Activated CD4-positive, alpha-beta T cell treated with anti-CD3 and anti-CD28 coated beads, Interleukin-2, Interleukin-6, amounts not matched to agents 100 ng/mL and 50 ng/mL, durations not matched to agents 16 hours and 8 hours (primary cell): ENCODE measurements around the gene ATP6V1F.

Source experiments
- DNase-seq: peaks from one replicate; pipeline ENCODE4 v3.0.0-alpha.2; 2020

The ATP6V1F gene

DNA sequence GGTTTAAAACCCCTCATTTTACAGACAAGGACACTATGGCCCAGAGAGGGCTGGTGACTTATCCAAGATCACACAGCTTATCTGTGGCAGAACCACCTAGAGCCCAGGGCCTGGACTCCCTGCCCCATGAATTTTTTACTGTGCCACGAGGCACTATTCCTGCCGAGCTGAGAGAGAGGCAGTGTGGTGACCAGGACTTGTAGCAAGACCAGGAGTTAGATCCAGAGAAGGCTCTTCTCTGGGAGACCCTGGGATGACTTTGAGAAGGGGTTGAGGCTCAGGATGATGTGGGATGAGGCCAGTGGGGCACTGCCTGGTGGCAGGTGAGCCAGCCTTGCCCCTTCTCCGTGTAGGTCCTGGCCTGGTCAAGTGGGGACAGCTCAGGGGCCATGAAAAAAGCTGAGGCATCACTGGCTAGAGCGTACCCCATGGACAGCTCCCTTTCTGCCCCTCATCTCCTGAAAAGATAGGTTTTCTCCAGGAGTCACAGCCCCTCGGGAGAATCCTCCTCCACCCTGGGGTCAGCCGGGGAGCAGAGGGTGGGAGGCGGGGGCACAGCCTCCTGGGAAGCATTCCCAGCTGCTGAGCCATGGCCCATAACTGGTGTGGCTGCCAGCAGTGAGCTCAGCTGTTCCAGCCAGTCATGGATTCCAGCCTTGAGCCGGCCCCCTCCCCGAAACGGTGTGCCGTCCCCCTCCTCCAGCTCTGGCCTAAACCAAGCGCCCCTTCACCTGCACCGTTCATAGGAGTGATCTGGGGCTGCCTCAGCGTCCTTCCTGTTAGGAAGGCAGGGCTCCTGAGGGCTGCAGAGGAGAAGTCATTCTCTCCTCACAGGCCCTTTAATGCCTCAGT is 26.6 kb upstream of the ATP6V1F start:
- no peak for DNase-seq

DNA sequence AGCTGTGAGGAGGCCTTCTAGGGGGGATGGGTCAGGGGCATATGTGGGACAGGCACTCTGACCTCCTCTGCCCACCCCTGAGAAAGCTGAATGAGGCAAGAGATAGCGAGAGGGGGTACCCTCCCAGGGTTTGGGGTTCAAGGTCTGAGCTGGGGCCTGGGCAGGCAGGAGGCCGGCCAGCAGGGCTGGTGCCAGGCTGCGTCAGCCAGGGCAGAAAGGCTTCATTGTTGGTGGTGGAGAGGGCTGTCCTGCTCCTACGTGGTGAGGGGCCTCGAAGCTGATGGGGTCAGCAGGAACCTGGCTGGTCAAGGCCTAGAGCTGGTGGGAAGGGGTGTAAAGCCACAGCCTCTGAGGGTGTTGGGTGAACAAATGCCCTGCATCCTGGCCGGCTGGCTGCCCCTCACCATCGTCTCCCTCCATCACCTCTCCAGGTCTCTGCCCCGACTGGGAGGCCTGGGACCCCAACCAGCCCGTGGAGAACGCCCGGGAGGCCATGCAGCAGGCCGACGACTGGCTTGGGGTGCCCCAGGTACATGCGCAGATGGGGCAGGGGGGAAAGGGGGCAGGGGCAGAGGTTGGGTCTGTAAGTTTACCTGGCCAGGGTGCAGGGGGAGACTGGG is 25.8 kb upstream of the ATP6V1F start:
- DNase-seq = no peak

DNA sequence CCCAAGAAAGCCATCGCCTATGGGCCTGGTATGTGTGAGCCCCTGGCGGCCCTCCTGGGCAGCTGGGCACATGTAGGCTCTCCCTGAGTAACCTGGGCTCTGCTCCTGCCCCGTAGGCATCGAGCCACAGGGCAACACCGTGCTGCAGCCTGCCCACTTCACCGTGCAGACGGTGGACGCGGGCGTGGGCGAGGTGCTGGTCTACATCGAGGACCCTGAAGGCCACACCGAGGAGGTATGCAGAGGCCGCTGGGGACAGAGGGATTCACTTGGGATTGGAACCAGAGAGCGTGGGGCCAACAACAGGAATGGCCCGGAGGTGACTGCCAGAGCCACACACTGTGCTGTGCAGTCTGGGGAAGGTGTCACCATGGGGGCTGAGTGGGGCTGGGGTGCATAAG is 25.1 kb upstream of the ATP6V1F start:
- DNase-seq = no peak

DNA sequence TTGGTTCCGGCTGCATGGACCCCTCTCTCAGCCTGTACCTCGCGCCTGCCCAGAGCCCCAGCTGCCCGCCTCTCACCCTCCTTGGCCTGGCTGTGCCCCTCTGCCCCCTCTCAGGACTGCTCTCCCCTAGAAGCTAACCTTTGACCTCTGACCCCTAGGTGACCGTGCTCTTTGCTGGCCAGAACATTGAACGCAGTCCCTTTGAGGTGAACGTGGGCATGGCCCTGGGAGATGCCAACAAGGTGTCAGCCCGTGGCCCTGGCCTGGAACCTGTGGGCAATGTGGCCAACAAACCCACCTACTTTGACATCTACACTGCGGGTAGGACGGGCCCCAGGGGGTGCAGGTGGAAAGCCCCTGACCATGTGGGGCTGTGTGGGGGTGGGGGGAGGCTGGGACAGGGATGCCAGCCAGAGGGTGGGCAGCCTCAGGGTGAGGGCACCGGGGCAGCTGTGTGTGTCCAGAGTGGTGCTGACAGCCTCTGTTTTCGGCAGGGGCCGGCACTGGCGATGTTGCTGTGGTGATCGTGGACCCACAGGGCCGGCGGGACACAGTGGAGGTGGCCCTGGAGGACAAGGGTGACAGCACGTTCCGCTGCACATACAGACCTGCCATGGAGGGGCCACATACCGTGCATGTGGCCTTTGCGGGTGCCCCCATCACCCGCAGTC is 24.4 kb upstream of the ATP6V1F start:
- DNase-seq = no peak

DNA sequence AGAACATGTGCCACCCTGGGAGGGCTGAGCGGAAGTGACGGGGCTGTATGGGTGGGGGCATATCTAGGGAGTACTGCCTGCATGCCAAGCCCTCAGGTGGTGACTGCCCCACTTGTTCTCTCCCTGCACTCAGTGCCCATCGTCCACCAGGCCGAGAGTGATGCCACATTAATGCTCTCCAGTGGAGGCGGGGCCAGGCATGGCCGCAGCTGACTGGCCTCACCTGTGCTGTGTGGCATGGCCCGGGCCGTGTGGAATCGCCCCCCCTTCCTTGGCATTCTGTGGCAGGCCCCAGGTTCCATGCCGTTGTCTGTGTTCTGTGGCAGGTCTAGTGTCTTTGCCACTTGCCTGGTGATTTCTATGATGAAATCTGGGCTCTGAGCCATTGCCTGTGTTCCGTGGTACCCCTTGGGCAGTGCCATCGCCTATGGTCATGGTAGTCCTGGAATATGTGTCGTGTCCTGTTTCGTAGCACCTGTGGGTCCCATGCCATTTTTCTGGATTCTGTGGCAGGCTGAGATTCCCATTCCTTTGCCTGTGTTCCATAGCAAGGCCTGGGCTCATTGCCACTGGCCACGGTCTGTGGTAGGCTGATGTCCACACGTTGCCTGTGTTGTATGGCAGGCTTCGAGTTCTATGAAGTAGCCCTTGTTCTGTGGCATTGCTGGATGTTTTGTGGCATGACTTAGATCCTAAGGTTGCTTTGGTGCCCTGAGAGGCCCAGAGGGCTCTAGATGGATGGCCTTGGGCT is 23.5 kb upstream of the ATP6V1F start:
- no peak for DNase-seq

DNA sequence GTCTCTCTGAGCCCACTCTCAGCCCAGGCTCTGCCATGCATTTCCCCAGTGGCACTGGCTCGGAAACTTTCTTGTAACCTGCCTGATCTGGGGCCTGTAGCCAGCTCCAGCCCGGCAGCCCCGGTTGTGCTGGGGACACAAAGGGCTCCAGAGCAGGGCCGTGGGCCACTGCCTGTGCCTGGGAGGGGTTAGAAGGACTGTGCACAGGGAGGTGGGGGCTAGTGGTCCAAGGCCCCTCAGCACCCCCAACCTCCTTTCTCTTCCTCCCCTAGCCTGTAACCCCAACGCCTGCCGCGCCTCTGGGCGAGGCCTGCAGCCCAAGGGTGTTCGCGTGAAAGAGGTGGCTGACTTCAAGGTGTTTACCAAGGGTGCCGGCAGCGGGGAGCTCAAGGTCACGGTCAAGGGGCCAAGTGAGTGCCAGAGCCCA is 22.9 kb upstream of the ATP6V1F start:
- DNase-seq = no peak

DNA sequence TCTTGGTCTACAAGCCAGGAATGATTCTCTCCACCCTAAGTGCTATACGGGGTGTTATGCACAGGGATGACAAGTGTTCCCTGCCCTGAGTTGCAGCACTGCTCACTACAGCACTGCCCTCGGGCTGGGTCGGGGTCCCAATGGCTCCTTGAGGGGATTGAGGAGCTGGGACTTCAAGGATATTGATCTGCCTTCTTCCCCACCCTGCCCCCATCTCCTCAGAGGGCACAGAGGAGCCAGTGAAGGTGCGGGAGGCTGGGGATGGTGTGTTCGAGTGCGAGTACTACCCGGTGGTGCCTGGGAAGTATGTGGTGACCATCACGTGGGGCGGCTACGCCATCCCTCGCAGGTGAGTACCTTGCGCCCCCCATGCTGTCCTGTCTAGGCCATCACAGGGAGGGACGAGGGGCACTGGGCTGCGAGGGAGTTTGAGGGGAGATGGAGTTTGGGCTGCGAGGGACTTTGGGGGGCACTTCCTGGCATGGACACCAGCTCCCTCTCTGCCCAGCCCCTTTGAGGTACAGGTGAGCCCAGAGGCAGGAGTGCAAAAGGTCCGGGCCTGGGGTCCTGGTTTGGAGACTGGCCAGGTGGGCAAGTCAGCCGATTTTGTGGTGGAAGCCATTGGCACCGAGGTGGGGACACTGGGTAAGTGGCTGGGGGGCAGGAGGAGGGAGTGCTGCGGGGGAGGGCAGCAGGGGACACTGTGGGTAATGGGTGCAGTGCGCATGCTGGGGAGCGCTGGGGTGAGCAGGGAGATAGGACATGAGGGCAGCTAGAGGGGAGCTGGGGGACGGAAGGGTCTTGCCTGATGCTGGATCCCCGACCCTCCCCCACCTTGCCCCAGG is 22.1 kb upstream of the ATP6V1F start:
- no peak for DNase-seq

DNA sequence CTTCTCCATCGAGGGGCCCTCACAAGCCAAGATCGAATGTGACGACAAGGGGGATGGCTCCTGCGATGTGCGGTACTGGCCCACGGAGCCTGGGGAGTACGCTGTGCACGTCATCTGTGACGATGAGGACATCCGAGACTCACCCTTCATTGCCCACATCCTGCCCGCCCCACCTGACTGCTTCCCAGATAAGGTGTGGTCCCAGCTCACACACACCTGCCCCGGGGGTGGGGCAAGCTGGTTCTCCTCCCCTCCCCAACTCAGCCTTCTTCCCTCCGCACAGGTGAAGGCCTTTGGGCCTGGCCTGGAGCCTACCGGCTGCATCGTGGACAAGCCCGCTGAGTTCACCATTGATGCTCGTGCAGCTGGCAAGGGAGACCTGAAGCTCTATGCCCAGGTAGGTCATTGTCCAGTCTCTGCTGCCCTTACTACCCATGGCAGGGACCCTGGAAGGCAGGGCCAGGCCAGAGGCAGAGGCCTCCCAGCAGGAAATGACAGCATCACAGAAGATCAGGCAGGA is 21.4 kb upstream of the ATP6V1F start:
- no peak for DNase-seq

DNA sequence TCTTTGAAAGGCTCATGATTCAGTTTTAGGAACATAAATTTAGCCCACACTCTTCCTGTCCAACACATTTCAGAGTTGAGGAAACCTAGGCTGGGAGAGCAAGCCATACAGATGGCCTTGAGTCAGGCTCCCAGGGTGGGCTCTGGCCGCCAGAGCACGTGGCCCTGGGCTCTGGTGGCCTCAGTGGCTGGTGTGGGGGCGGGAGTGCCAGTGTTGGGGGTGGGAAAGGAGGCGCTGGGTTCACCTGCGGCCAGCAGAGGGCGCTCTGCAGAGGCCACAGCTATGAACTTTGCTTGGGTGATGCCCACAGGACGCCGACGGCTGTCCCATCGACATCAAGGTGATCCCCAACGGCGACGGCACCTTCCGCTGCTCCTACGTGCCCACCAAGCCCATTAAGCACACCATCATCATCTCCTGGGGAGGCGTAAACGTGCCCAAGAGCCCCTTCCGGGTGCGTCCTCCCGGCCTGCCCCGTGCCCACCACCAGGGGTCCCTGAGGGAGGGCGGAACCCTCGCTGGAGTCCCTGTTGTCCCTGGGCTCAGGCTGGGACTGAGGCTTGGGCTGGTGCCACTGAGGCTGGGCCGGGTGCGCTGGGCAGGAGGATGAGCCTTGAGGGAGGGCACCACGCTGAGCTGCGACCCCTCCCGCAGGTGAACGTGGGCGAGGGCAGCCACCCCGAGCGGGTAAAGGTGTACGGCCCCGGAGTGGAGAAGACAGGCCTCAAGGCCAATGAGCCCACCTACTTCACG is 20.6 kb upstream of the ATP6V1F start:
- DNase-seq = peak; percentile 71

DNA sequence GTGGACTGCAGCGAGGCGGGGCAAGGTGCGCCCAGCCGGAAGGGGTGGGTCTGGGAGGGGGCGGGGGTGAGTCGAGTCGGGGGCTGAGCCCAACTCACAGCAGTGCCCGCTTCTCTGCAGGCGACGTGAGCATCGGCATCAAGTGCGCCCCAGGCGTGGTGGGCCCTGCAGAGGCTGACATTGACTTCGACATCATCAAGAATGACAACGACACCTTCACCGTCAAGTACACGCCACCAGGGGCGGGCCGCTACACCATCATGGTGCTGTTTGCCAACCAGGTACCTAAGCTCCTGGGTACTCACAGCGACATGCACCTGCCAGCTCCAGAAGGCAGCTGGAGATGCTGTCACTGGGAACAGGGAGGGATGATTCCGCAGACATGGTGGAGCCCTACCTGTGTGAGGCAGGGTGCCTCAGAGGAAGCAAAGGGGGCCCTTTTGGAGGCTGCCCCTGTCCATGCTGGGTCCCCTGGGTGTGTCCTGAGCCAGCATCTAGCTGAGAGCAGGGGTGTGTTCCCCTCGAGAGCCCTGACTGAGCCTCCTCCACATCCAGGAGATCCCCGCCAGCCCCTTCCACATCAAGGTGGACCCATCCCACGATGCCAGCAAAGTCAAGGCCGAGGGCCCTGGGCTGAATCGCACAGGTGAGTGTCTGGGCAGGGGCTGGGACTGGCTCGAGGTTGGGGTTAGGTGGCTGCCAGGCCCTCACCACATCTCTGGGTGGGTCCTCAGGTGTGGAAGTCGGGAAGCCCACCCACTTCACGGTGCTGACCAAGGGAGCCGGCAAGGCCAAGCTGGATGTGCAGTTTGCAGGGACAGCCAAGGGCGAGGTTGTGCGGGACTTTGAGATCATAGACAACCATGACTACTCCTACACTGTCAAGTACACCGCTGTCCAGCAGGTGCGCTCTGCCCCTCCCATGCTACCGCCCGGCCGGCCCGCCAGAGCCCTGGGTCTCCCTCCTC is 19.7 kb upstream of the ATP6V1F start:
- no peak for DNase-seq

DNA sequence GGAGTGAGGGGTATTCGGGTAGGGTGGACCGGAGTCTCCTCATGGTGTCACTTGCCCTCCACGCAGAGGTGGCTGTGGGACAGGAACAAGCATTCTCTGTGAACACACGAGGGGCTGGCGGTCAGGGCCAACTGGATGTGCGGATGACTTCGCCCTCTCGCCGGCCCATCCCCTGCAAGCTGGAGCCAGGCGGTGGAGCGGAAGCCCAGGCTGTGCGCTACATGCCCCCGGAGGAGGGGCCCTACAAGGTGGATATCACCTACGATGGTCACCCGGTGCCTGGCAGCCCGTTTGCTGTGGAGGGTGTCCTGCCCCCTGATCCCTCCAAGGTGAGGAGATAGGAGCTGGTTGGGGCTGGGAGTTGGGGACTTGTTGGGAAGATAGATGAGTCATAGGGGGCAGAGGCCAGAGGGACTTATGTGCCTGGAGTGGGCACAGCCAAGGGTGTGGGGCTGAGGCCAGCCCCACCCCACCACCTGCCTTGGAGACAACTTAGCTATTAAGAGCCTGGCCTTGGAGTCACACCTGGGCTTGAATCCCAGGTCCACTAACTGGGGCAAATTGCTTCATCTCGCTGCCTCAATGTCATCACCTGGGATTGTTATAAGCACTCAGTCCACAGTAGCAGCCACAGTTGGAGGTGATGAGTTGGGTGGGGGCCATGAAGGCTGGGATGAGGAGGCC is 18.6 kb upstream of the ATP6V1F start:
- DNase-seq = no peak

DNA sequence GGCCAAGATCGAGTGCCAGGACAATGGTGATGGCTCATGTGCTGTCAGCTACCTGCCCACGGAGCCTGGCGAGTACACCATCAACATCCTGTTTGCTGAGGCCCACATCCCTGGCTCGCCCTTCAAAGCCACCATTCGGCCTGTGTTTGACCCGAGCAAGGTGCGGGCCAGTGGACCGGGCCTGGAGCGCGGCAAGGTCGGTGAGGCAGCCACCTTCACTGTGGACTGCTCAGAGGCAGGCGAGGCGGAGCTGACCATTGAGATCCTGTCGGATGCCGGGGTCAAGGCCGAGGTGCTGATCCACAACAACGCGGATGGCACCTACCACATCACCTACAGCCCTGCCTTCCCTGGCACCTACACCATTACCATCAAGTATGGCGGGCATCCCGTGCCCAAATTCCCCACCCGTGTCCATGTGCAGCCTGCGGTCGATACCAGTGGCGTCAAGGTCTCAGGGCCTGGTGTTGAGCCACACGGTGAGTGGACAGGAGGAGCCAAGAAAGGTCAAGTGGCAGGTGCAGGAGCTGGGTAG is 17.8 kb upstream of the ATP6V1F start:
- DNase-seq = no peak

DNA sequence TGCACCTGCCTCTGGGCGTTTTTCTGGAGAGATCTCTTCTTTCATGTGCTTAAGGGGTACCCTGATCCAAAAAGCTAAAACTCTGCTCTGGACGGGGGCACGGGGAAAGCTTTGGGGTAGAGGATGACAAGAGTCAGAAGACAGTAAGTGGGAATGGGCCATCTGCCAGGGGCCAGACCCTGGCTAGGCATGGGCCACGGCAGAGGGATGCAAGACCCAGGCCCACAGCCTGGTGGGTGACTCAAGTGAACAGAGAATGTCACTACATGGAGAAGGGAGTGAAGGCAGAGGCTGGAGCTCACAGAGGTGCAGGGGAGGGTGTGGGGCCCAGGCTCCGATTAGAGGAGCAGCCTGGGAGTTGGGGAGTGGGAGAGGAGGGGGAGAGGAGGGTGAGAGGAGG is 17.2 kb upstream of the ATP6V1F start:
- no peak for DNase-seq

DNA sequence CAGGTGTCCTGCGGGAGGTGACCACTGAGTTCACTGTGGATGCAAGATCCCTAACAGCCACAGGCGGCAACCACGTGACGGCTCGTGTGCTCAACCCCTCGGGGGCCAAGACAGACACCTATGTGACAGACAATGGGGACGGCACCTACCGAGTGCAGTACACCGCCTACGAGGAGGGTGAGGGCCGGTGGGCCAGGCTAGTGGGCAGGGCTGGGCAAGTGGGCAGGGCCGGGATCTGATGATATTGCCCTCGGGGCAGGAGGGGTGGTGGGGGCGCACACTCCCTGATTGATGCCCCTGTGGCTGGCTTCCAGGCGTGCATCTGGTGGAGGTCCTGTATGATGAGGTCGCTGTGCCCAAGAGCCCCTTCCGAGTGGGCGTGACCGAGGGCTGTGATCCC is 16.7 kb upstream of the ATP6V1F start:
- DNase-seq = no peak

DNA sequence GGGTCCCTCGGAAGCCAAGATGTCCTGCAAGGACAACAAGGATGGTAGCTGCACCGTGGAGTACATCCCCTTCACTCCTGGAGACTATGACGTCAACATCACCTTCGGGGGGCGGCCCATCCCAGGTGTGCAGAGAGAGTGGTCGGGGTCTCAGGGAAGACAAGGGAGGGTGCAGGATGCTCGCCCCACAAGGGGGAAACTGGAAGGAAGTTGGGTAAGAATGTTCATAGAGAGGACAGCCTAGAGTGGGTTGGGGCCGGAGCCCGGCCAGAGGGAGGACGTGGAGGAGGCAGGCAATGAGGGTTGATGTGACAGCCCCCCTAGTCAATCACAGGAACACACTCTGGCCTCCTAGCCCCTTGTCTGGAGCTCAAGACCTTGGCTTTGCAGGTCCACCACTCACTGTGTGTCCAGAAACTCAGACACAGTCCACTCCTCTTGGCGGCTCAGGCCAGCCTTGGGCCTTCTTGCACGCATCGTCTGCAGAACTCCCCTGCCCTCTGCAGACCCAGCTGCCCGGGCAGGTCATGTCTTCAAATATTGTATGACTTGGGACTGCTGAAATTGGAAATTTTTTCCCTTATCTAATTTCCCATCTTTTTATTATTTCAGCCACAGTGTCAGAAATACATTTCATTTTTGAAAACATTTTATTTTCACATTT is 15.7 kb upstream of the ATP6V1F start:
- DNase-seq = no peak

DNA sequence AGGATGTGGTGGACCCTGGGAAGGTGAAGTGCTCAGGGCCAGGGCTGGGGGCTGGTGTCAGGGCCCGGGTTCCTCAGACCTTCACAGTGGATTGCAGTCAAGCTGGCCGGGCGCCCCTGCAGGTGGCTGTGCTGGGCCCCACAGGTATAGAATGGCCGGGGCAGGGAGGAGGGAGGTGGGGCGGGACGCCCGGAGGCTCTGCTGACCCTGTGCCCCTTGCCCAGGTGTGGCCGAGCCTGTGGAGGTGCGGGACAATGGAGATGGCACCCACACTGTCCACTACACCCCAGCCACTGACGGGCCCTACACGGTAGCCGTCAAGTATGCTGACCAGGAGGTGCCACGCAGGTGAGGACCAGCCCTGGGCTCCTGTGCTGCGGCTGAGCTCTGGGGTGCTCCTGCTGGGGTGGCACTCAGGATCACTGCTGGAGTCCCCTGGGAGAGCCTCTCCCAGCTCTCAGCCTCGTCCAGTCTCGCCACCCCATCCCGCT is 14.9 kb upstream of the ATP6V1F start:
- DNase-seq = no peak

DNA sequence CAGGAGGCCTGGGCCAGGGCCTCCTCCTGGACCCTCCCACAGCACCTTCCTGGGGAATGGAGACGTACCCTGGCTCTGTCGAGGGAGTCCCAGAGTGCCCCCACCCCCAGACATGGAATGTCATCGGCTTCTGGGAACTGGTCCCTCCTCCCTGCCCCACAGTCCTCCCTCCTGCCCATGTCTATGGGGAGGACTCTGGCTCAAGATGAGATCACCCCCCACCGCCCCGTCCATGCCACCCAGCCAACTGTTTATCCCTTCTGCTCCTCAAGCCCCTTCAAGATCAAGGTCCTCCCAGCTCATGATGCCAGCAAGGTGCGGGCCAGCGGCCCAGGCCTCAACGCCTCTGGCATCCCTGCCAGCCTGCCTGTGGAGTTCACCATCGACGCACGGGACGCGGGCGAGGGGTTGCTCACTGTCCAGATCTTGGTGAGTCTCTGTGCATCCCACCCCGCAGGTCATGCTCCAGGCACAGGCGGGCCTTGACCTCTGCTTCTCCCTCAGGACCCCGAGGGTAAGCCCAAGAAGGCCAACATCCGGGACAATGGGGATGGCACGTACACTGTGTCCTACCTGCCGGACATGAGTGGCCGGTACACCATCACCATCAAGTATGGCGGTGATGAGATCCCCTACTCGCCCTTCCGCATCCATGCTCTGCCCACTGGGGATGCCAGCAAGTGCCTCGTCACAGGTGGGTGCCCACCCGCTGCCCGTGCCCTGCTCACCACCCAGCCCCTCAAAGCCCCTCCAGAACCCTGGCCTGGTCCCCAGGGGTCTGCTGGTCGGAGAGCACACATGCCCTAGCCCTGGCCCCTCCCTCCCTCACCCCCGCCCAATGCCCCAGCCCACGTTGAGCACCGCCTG is 14.1 kb upstream of the ATP6V1F start:
- no peak for DNase-seq

DNA sequence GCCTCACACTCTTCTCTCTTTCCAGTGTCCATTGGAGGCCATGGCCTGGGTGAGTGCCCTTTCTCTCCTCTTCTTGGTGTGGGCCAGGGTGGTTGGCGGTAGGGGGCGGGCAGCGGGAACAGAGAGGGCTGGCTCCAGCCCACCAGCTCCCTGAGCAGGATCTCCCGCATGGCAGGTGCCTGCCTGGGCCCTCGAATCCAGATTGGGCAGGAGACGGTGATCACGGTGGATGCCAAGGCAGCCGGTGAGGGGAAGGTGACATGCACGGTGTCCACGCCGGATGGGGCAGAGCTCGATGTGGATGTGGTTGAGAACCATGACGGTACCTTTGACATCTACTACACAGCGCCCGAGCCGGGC is 13.5 kb upstream of the ATP6V1F start:
- DNase-seq = no peak
